ENCODE data around the gene UAP1L1. TPM values are rescaled to one million over a fixed set of nuclear protein-coding genes. Genes with fewer than 3 reads are reported as not detected.

The UAP1L1 gene
- total and polyA plus RNA-seq, 9 of the 15 experiments (the other 6 are each of a cell fraction or from before 2014, with no cell fraction given), result 0.20 to 8.6 (median 3.7) TPM

- TF ChIP-seq ZNF398 (CRISPR knock-in tag; IDR thresholded peaks at IDR 0.05) (no peak), RERE (CRISPR knock-in tag; IDR thresholded peaks at IDR 0.05; ENCODE audit: borderline replicate concordance) (no peak), ZFP36 (IDR thresholded peaks at IDR 0.05; ENCODE audit: low read depth, low read length, partially characterized antibody) (no peak), RHOXF2B (CRISPR knock-in tag; conservative IDR thresholded peaks at IDR 0.05) (no peak), TRIM28 (IDR thresholded peaks at IDR 0.05) (no peak), ZKSCAN3 (CRISPR knock-in tag; IDR thresholded peaks at IDR 0.05) (no peak), ZFX (CRISPR knock-in tag; IDR thresholded peaks at IDR 0.05) (peak; percentile 23), NR3C1 (CRISPR knock-in tag; IDR thresholded peaks at IDR 0.05) (no peak), ZNF57 (CRISPR knock-in tag; IDR thresholded peaks at IDR 0.05) (no peak), ZBTB9 (CRISPR knock-in tag; IDR thresholded peaks at IDR 0.05) (no peak), RBBP5 (IDR thresholded peaks at IDR 0.05; ENCODE audit: borderline replicate concordance, insufficient read depth, low read length, poor library complexity, severe bottlenecking) (no peak), NCOA6 (IDR thresholded peaks at IDR 0.05) (no peak), ZBED1 (IDR thresholded peaks at IDR 0.05) (no peak), CTCFL (IDR thresholded peaks at IDR 0.05; ENCODE audit: borderline replicate concordance, insufficient read depth, low read depth, low read length, poor library complexity, severe bottlenecking) (no peak), ZNF197 (CRISPR knock-in tag; IDR thresholded peaks at IDR 0.05; ENCODE audit: low read depth) (no peak), ZFP91 (CRISPR knock-in tag; IDR thresholded peaks at IDR 0.05) (0 out of 2 replicates have a peak, but pooled peaks have one; percentile 14)
Measured at GRCh38 chr9:137128862-137129455, 51.6 kb downstream of the UAP1L1 start (continued).

All from K562 (cell line).